Measurements from ENCODE around the gene KRTAP13-2. TPM values are rescaled to one million over a fixed set of nuclear protein-coding genes. Genes with fewer than 3 reads are reported as not detected.

KRTAP13-2 gene
- total and polyA plus RNA-seq, 12 donors: not detected

DNA sequence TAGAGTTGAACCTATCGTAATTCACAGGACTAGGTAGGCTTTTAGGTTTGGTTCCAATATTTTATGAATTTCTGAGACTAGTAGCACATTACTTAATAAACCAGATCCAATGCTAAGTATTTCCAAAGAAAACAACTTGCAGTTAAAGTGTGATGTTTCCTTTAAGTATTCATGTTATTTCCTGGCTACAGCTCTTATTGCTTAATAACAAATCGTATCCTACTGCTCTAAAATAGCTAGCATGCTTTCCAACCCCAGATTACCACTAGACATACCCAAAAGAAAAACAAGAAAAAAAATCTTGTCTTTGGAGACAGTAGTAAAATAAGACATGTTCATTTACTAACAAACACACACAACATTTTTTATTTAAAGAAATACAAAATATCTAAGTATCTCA lies 35.5 kb downstream of the KRTAP13-2 start:
- no peaks in the 10 kb centered on the region for H3K4me1 ChIP-seq
- 52 to 58% methylated on average over 2 of the region's 2 CpGs for WGBS, 2 donors
- no peaks in the 10 kb centered on the region for H3K9me3 ChIP-seq
- no peak overlapping the region for H3K4me3 ChIP-seq
- TF ChIP-seq, protein P1, sequence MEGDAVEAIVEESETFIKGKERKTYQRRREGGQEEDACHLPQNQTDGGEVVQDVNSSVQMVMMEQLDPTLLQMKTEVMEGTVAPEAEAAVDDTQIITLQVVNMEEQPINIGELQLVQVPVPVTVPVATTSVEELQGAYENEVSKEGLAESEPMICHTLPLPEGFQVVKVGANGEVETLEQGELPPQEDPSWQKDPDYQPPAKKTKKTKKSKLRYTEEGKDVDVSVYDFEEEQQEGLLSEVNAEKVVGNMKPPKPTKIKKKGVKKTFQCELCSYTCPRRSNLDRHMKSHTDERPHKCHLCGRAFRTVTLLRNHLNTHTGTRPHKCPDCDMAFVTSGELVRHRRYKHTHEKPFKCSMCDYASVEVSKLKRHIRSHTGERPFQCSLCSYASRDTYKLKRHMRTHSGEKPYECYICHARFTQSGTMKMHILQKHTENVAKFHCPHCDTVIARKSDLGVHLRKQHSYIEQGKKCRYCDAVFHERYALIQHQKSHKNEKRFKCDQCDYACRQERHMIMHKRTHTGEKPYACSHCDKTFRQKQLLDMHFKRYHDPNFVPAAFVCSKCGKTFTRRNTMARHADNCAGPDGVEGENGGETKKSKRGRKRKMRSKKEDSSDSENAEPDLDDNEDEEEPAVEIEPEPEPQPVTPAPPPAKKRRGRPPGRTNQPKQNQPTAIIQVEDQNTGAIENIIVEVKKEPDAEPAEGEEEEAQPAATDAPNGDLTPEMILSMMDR (IDR thresholded peaks at IDR 0.05): no peak
- intact Hi-C loops (cut with DNase I): loop anchor here in 1 of 10 donors (5.0 kb wide), 1 partner anchor 751 kb away; no protein-coding TSS in a partner anchor
- DNase-seq: no peak
- no peaks in the 10 kb centered on the region for H3K27me3 ChIP-seq
- H3K27ac ChIP-seq: no peak overlapping the region
- ATAC-seq: no peak
- H3K36me3 ChIP-seq: no peaks in the 10 kb centered on the region

DNA sequence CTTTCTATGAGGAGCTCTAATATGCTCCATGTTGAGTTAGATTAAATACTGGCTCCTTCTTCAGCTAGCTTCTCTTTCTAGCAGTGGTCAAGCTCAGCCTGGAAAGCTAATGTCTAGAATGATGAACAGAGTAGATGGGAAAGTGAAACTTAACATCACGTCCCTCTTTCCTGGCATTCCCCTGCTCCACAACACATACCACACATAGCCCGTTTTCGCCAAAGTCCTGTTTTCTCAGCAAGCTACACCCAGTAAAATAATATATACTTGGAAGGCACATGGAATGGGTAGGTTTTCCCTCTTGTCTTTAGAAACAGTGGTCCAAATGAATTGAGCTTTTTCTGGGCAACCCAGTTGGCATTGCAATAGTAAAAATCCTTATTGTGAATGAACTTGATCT lies 38.3 kb downstream of the KRTAP13-2 start:
- no peaks in the 10 kb centered on the region for H3K27me3 ChIP-seq
- no peak overlapping the region for H3K4me3 ChIP-seq
- ATAC-seq (no peak), DNase-seq (no peak)
- H3K27ac ChIP-seq: no peak overlapping the region
- 80 to 86% methylated on average over 3 of the region's 3 CpGs for WGBS, 2 donors
- H3K4me1 ChIP-seq: no peaks in the 10 kb centered on the region
- intact Hi-C loops (cut with DNase I): no loop called here
- no peaks in the 10 kb centered on the region for H3K9me3 ChIP-seq
- no peaks in the 10 kb centered on the region for H3K36me3 ChIP-seq
- TF ChIP-seq, protein P1 (IDR thresholded peaks at IDR 0.05): no peak

GRCh38 chr21:30332681-30333080 lies 39.4 kb downstream of the KRTAP13-2 start:
- ATAC-seq (no peak), DNase-seq (no peak)
- intact Hi-C loops (cut with DNase I): no loop called here
- Histone ChIP-seq H3K27me3 (no peaks in the 10 kb centered on the region), H3K36me3 (no peaks in the 10 kb centered on the region), H3K9me3 (no peaks in the 10 kb centered on the region), H3K27ac (no peak overlapping the region), H3K4me3 (no peak overlapping the region), H3K4me1 (no peaks in the 10 kb centered on the region)
- TF ChIP-seq, protein P1 (IDR thresholded peaks at IDR 0.05): no peak
- 89 to 95% methylated on average over 2 of the region's 2 CpGs for WGBS, 2 donors

GRCh38 chr21:30329203-30329875 lies 42.7 kb downstream of the KRTAP13-2 start:
- DNase-seq (no peak), ATAC-seq (no peak)
- Histone ChIP-seq H3K4me3 (no peak overlapping the region), H3K27me3 (no peaks in the 10 kb centered on the region), H3K36me3 (no peaks in the 10 kb centered on the region), H3K4me1 (no peaks in the 10 kb centered on the region), H3K27ac (no peak overlapping the region), H3K9me3 (peaks cover 0 to 26% (median 12%) of the 10 kb centered on the region in 11 donors)
- TF ChIP-seq, protein P1 (IDR thresholded peaks at IDR 0.05): no peak
- intact Hi-C loops (cut with DNase I): no loop called here
- WGBS, 2 donors: 67 to 82% methylated on average over 4 of the region's 4 CpGs
